ENCODE results near the gene P2RY8.
"Not testable (repeated sequence)": the region's sequence is repeated elsewhere in the genome, so short reads cannot be mapped to it uniquely, and the experiment has no call there.

The P2RY8 gene

DNA sequence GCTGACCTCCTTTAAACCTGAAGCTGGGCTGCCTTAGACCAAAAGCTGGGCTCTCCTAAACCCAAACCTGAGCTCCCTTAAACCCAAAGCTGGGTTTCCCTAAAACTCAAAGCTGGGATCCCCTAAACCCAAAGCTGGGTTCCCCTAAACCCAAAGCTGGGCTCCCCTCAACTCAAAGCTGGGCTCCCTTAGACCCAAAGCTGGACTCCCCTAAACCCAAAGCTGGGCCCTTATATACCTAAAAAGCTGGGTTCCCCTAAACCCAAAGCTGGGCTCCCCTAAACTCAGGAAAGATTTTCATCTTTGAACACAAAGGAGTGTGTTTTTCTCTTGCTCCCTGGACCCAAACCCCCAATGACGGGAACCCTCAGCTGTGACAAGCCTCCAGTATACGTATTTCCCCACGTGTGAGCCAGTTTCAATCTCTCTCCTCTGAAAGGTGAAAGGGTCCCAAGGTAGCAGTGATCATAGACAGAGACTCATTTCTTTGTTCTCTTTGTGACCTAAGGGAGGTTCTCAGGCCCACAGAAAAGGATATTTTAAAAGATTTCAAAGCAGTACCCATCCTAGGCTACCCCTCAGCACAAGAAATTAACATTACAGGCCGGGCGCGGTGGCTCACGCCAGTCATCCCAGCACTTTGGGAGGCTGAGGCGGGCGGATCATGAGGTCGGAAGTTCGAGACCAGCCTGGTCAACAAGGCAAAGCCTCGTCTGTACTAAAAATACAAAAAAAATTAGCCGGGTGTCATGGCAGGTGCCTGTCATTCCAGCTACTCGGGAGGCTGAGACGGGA lies 52.9 kb downstream of the P2RY8 start:
- H3K4me3 ChIP-seq (ENCODE audit: control insufficient read depth, low read depth, low read length) = no peak overlapping the region
- no peak for DNase-seq (ENCODE audit: low read depth)

DNA sequence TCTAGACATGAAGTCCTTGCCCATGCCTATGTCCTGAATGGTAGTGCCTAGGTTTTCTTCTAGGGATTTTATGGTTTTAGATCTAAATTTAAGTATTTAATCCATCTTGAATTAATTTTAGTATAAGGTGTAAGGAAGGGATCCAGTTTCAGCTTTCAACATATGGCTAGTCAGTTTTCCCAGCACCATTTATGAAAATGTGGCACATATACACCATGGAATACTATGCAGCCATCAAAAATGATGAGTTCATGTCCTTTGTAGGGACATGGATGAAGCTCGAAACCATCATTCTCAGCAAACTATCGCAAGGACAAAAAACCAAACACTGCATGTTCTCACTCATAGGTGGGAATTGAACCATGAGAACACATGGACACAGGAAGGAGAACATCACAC lies 54.5 kb downstream of the P2RY8 start:
- DNase-seq (ENCODE audit: low read depth); H3K4me3 ChIP-seq (ENCODE audit: control insufficient read depth, low read depth, low read length): not testable (repeated sequence)

More for the DNA sequence above, 52.9 kb downstream of the P2RY8 start:
- TF ChIP-seq, protein P1, sequence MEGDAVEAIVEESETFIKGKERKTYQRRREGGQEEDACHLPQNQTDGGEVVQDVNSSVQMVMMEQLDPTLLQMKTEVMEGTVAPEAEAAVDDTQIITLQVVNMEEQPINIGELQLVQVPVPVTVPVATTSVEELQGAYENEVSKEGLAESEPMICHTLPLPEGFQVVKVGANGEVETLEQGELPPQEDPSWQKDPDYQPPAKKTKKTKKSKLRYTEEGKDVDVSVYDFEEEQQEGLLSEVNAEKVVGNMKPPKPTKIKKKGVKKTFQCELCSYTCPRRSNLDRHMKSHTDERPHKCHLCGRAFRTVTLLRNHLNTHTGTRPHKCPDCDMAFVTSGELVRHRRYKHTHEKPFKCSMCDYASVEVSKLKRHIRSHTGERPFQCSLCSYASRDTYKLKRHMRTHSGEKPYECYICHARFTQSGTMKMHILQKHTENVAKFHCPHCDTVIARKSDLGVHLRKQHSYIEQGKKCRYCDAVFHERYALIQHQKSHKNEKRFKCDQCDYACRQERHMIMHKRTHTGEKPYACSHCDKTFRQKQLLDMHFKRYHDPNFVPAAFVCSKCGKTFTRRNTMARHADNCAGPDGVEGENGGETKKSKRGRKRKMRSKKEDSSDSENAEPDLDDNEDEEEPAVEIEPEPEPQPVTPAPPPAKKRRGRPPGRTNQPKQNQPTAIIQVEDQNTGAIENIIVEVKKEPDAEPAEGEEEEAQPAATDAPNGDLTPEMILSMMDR (IDR thresholded peaks at IDR 0.05; ENCODE audit: control insufficient read depth, insufficient read depth, low read depth, low read length, missing control alignments) = no peak

- DNase-seq (ENCODE audit: low read depth) = peak; percentile 66
- TF ChIP-seq, protein P1 (IDR thresholded peaks at IDR 0.05; ENCODE audit: control insufficient read depth, insufficient read depth, low read depth, low read length, missing control alignments) = no peak
- H3K4me3 ChIP-seq (ENCODE audit: control insufficient read depth, low read depth, low read length) = no peak overlapping the region
Measured at GRCh38 chrX:1481636-1482529, 55.1 kb downstream of the P2RY8 start.

- DNase-seq (ENCODE audit: low read depth) = no peak
- no peak overlapping the region for H3K4me3 ChIP-seq (ENCODE audit: control insufficient read depth, low read depth, low read length)
- TF ChIP-seq, protein P1 (IDR thresholded peaks at IDR 0.05; ENCODE audit: control insufficient read depth, insufficient read depth, low read depth, low read length, missing control alignments) = no peak
Measured at GRCh38 chrX:1480082-1480785, 56.8 kb downstream of the P2RY8 start.

- no peak overlapping the region for H3K4me3 ChIP-seq (ENCODE audit: control insufficient read depth, low read depth, low read length)
- TF ChIP-seq, protein P1 (IDR thresholded peaks at IDR 0.05; ENCODE audit: control insufficient read depth, insufficient read depth, low read depth, low read length, missing control alignments) = no peak
- DNase-seq (ENCODE audit: low read depth) = no peak
Measured at GRCh38 chrX:1477801-1478458, 59.1 kb downstream of the P2RY8 start.

DNA sequence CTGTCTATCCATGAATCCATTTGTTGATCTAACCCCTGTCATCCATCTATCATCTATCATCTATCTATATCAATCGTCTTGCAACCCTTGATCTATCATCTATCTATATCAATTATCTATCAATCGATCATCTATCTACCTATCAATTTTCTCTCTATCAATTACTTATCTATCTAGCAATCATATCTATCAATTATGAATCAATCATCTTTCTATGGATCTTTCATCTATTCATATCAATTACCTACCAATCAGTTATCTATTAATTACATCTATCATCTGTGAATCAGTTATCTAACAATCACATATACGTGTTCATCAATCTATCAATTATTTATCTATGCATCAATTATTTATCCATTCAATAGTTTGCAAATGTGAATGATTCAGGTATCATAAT lies 59.8 kb downstream of the P2RY8 start:
- TF ChIP-seq, protein P1 (IDR thresholded peaks at IDR 0.05; ENCODE audit: control insufficient read depth, insufficient read depth, low read depth, low read length, missing control alignments) = no peak
- H3K4me3 ChIP-seq (ENCODE audit: control insufficient read depth, low read depth, low read length) = no peak overlapping the region
- DNase-seq (ENCODE audit: low read depth) = no peak
